ENCODE data around the gene CCDC85A. TPM values are rescaled to one million over a fixed set of nuclear protein-coding genes. Genes with fewer than 3 reads are reported as not detected.

CCDC85A gene
- total RNA-seq, 1 experiment from 2014 or later = not detected

DNA sequence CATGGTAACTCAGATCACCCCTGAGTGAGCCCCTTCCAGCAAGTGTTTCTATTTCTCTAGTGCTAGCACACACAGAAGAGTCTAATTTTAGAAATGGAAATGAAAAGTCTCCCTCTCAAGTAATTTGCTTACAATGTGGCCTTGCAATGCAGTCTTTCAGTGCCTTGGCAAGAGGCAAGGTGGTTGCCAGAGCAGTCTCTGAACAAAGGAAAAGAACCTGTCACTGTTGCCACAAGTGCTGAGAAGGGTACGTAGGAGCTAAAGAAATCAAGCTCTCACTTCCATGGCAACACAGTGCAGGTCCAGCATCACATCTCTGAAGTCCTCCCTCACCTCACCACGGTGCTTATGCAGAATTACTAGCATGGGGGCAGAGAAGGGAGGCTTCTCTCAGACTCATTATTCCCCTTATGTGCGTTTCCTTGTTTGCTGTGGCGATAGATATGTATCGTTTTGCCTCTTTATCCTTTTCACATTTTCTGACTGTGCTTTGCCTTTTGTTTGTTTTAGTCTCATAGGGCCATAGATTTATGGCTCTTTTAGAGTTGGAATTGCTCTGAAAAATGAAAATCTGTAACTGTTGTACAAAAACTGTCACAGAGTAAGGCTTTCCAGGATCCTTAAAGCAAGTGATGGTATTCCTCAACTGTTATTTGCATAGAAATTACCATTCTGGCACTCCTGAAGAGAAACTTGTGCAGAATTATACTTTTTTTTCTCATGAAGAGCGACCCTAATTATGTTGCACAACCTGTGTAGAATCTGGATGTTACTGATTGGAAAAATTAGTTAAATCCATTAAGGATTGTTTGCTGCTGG lies 164.8 kb downstream of the CCDC85A start:
- no peaks in the 10 kb centered on the region for H3K9me3 ChIP-seq
- no TSS peak for BruUV-seq (replicated peaks)
- H3K4me3 Mint-ChIP-seq (ENCODE audit: unreplicated experiment) = no peak overlapping the region
- H3K4me1 ChIP-seq = 0 out of 2 replicates have a peak, but pooled peaks cover 4% of the 10 kb centered on the region
- intact Hi-C loops (cut with micrococcal nuclease; ENCODE audit: unreplicated experiment) = no loop called here
- H3K36me3 ChIP-seq (ENCODE audit: control insufficient read depth, insufficient read depth, low read length) = no peaks in the 10 kb centered on the region
- no peak overlapping the region for H3K27ac Mint-ChIP-seq (ENCODE audit: unreplicated experiment)
- ChIA-PET CTCF (no interaction called here), POLR2A (no interaction called here)
- no peaks in the 10 kb centered on the region for H3K9me3 Mint-ChIP-seq (ENCODE audit: unreplicated experiment)
- H3K4me1 Mint-ChIP-seq (ENCODE audit: low read depth, unreplicated experiment) = no peaks in the 10 kb centered on the region
- DNase-seq = no peak
- no peak overlapping the region for H3K4me3 ChIP-seq (ENCODE audit: low read depth, low read length)
- TF ChIP-seq, protein P1, sequence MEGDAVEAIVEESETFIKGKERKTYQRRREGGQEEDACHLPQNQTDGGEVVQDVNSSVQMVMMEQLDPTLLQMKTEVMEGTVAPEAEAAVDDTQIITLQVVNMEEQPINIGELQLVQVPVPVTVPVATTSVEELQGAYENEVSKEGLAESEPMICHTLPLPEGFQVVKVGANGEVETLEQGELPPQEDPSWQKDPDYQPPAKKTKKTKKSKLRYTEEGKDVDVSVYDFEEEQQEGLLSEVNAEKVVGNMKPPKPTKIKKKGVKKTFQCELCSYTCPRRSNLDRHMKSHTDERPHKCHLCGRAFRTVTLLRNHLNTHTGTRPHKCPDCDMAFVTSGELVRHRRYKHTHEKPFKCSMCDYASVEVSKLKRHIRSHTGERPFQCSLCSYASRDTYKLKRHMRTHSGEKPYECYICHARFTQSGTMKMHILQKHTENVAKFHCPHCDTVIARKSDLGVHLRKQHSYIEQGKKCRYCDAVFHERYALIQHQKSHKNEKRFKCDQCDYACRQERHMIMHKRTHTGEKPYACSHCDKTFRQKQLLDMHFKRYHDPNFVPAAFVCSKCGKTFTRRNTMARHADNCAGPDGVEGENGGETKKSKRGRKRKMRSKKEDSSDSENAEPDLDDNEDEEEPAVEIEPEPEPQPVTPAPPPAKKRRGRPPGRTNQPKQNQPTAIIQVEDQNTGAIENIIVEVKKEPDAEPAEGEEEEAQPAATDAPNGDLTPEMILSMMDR (IDR thresholded peaks at IDR 0.05; ENCODE audit: insufficient read depth in 1 of 2, low read depth in 1 of 2, low read length in 1 of 2, severe bottlenecking in 1 of 2, unreplicated experiment in 1 of 2) = no peak
- H3K27me3 Mint-ChIP-seq (ENCODE audit: insufficient read depth, unreplicated experiment) = no peaks in the 10 kb centered on the region
- H3K27me3 ChIP-seq (replicated peaks; ENCODE audit: control insufficient read depth, insufficient read depth, low read length) = no peaks in the 10 kb centered on the region
- no peaks in the 10 kb centered on the region for H3K36me3 Mint-ChIP-seq (ENCODE audit: insufficient read depth, unreplicated experiment)

DNA sequence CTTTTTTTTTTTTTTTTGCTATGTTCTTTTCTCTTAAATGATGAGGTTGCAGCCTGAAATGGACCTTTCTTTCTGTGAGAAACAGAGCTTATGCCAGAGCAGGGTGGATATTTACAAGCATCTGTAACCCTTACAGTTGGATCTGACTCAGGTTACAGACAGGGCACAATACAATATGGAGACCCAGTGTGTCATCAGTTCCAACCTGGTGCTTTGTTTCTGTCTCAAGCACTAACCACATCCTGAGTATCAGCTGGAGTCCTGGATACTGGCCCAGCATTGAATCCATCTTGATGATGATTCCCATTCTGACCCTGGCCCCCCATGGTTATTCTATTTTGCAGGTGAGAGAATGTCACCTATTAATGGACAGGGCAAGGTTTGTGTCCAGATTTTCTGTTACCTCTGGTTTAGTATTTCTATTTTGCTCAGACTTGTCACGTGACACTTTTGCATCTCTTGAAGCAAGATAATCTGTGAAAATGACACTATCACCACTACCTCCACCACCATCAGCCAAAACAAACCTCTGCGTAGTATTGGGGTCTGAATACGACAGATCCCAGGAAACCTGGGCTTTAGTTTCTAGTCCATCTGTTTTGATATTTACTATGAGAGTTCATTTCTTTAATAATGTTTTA lies 174.0 kb downstream of the CCDC85A start:
- intact Hi-C loops (cut with micrococcal nuclease; ENCODE audit: unreplicated experiment) = no loop called here
- no peak overlapping the region for H3K4me3 Mint-ChIP-seq (ENCODE audit: unreplicated experiment)
- Histone ChIP-seq H3K27me3 (replicated peaks; ENCODE audit: control insufficient read depth, insufficient read depth, low read length) (no peaks in the 10 kb centered on the region; the same call in 1 of the 2 replicates), H3K36me3 (ENCODE audit: control insufficient read depth, insufficient read depth, low read length) (no peaks in the 10 kb centered on the region), H3K9me3 (no peaks in the 10 kb centered on the region), H3K4me3 (ENCODE audit: low read depth, low read length) (no peak overlapping the region), H3K4me1 (no peaks in the 10 kb centered on the region)
- TF ChIP-seq, protein P1 (IDR thresholded peaks at IDR 0.05; ENCODE audit: insufficient read depth in 1 of 2, low read depth in 1 of 2, low read length in 1 of 2, severe bottlenecking in 1 of 2, unreplicated experiment in 1 of 2) = no peak
- ChIA-PET POLR2A (no interaction called here), CTCF (no interaction called here)
- H3K36me3 Mint-ChIP-seq (ENCODE audit: insufficient read depth, unreplicated experiment) = no peaks in the 10 kb centered on the region
- H3K27me3 Mint-ChIP-seq (ENCODE audit: insufficient read depth, unreplicated experiment) = peaks cover 7% of the 10 kb centered on the region
- H3K27ac Mint-ChIP-seq (ENCODE audit: unreplicated experiment) = no peak overlapping the region
- no peaks in the 10 kb centered on the region for H3K4me1 Mint-ChIP-seq (ENCODE audit: low read depth, unreplicated experiment)
- no peak for DNase-seq
- no peaks in the 10 kb centered on the region for H3K9me3 Mint-ChIP-seq (ENCODE audit: unreplicated experiment)
- no TSS peak for BruUV-seq (replicated peaks)

DNA sequence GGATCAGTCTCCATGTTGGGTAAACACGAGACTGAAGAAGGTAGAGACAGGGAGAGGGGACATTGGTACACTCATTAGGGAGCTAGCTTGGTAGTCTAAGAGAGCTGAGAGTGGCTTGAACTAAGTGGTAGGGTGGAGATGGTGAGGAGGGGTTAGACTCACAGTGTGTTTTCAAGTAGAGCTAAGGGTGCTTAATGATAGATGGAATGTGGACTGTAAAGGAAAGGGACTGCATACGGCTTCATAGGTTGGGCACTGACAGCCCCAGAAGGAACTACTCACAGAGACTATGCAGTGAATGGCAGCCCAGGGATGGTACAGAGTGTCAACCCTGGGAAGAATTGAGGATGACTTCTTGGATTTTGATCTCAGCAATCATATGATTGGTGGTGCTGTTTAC lies 178.1 kb downstream of the CCDC85A start:
- POLR2A ChIA-PET = no interaction called here
- DNase-seq = no peak
- no peaks in the 10 kb centered on the region for H3K36me3 ChIP-seq (ENCODE audit: control insufficient read depth, insufficient read depth, low read length)
- H3K27me3 ChIP-seq (replicated peaks; ENCODE audit: control insufficient read depth, insufficient read depth, low read length) = no peaks in the 10 kb centered on the region; the same call in 1 of the 2 replicates
- H3K27ac Mint-ChIP-seq (ENCODE audit: unreplicated experiment) = no peak overlapping the region
- TF ChIP-seq, protein P1 (IDR thresholded peaks at IDR 0.05; ENCODE audit: insufficient read depth in 1 of 2, low read depth in 1 of 2, low read length in 1 of 2, severe bottlenecking in 1 of 2, unreplicated experiment in 1 of 2) = no peak
- no peaks in the 10 kb centered on the region for H3K4me1 ChIP-seq
- CTCF ChIA-PET = no interaction called here
- peaks cover 12% of the 10 kb centered on the region for H3K27me3 Mint-ChIP-seq (ENCODE audit: insufficient read depth, unreplicated experiment)
- intact Hi-C loops (cut with micrococcal nuclease; ENCODE audit: unreplicated experiment) = no loop called here
- no peak overlapping the region for H3K4me3 ChIP-seq (ENCODE audit: low read depth, low read length)
- H3K4me3 Mint-ChIP-seq (ENCODE audit: unreplicated experiment) = no peak overlapping the region
- no peaks in the 10 kb centered on the region for H3K9me3 Mint-ChIP-seq (ENCODE audit: unreplicated experiment)
- BruUV-seq (replicated peaks) = no TSS peak
- H3K4me1 Mint-ChIP-seq (ENCODE audit: low read depth, unreplicated experiment) = no peaks in the 10 kb centered on the region
- H3K9me3 ChIP-seq = no peaks in the 10 kb centered on the region
- H3K36me3 Mint-ChIP-seq (ENCODE audit: insufficient read depth, unreplicated experiment) = no peaks in the 10 kb centered on the region
